Breast epithelium (tissue), 3 donors: ENCODE results near the gene PLXNA4.

Experiments used
- POLR2A ChIP-seq: fragments of 450-650 bp; IDR thresholded peaks from one replicate; pipeline ENCODE4 v1.6.1; 2016; ENCODE audit warnings: antibody characterized with exemption, mild to moderate bottlenecking, moderate library complexity
- POLR2AphosphoS5 ChIP-seq, 3 donors: sonication (generic); formaldehyde crosslinking; IDR thresholded peaks; one replicate each; pipeline ENCODE4 v1.6.1; 2017; ENCODE audit warnings: antibody characterized with exemption in 3 of 3
- TF ChIP-seq, protein P1 (sequence below), 3 donors: fragments of 450-650 bp; IDR thresholded peaks; one replicate each; pipeline ENCODE4 v1.5.1; 2016 to 2017; ENCODE audit warnings: antibody characterized with exemption in 3 of 3, mild to moderate bottlenecking in 3 of 3, moderate library complexity in 3 of 3

DNA sequence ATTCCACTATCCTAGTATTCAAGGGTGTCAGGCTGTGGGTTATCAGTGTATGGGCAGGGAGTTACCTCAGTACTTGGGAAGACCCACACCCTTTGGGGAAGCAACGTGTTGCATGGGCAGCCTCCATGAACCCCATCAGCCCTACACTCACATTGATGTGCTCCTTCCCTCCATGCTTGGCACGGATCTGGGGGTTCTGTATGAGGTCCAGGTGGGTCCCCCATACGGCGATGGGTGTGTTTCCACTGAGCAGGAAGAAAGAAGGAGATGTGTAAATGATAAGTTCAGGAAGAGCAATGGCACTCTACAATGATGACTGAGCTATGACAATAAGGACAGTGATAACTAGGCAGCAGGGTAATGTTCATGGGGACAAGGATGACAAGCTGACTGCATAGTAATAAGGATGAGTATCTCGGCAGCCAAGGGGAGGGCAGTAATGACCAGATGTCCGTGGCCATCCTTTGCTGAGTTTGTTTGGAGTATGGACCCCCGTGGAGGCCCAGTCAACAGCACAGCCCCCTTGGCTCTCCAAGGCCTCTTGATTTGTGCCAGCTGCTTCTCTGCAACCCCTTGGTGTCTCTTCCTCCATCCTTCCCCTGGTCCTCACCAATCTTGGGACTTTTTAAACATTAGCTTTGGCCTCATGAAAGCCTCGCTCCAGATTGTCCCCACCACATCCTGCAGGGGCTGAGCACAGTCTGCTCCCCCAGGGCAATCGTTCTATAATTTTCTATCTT lies 394.2 kb downstream of the PLXNA4 start:
- TF ChIP-seq, protein P1, sequence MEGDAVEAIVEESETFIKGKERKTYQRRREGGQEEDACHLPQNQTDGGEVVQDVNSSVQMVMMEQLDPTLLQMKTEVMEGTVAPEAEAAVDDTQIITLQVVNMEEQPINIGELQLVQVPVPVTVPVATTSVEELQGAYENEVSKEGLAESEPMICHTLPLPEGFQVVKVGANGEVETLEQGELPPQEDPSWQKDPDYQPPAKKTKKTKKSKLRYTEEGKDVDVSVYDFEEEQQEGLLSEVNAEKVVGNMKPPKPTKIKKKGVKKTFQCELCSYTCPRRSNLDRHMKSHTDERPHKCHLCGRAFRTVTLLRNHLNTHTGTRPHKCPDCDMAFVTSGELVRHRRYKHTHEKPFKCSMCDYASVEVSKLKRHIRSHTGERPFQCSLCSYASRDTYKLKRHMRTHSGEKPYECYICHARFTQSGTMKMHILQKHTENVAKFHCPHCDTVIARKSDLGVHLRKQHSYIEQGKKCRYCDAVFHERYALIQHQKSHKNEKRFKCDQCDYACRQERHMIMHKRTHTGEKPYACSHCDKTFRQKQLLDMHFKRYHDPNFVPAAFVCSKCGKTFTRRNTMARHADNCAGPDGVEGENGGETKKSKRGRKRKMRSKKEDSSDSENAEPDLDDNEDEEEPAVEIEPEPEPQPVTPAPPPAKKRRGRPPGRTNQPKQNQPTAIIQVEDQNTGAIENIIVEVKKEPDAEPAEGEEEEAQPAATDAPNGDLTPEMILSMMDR (IDR thresholded peaks at IDR 0.05), result no peak
- no peak for TF ChIP-seq POLR2A
- TF ChIP-seq POLR2AphosphoS5 (IDR thresholded peaks at IDR 0.05), result no peak
